Stimulated activated naive CD8-positive, alpha-beta T cell treated with anti-CD3 and anti-CD28 coated beads, Interleukin-15, Interleukin-2, amounts not matched to agents 100 ng/mL and 50 ng/mL, for 24 hours (primary cell): ENCODE results near the gene RALGPS1.

Source experiments
- H3K27ac Mint-ChIP-seq: one replicate; pipeline ENCODE4 v1.8.0; 2021; ENCODE audit warnings: mild to moderate bottlenecking, mixed read lengths
- H3K27me3 Mint-ChIP-seq: one replicate; pipeline ENCODE4 v1.8.0; 2021; ENCODE audit warnings: mixed read lengths
- H3K36me3 Mint-ChIP-seq: one replicate; pipeline ENCODE4 v1.8.0; 2021; ENCODE audit warnings: low read depth, mixed read lengths
- H3K4me1 Mint-ChIP-seq: one replicate; pipeline ENCODE4 v1.8.0; 2021; ENCODE audit warnings: low read depth, mixed read lengths
- H3K4me3 Mint-ChIP-seq: one replicate; pipeline ENCODE4 v1.8.0; 2021; ENCODE audit warnings: mild to moderate bottlenecking, mixed read lengths
- H3K9me3 Mint-ChIP-seq: one replicate; pipeline ENCODE4 v1.8.0; 2021; ENCODE audit warnings: mixed read lengths

The RALGPS1 gene

DNA sequence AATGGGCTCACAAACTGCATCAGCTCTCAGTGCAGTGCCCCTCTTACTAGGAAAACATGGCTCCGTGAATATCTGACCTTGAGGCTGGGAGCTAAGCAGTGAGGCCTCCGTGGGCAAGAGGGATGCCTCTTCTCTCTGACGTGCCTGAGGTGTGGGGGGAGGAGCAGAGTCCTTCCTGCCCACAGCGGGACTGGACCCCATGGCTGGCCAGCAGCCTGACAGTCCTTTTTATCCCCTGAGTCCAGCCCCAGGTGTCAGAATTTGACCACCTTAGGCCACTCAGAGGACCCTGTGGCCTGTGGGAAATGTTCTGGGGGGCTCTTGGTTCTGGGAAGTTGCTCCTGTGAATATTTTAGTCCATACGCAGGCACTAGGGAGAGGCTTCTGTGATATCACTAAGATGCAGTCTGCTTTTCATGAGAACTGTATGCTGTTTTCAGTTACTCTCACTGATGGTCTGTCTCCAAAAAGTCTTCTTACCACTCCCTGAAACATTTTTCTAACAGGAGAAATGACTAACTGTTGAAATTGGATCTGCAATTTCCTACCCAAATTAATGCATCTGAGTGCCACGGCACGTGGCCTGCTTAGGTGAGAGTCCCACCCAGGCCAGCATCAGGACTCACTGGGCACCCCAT is 184.5 kb downstream of the RALGPS1 start:
- H3K36me3 Mint-ChIP-seq = no peaks in the 10 kb centered on the region
- no peak overlapping the region for H3K27ac Mint-ChIP-seq
- no peak overlapping the region for H3K4me3 Mint-ChIP-seq
- H3K4me1 Mint-ChIP-seq = no peaks in the 10 kb centered on the region
- no peaks in the 10 kb centered on the region for H3K27me3 Mint-ChIP-seq
- H3K9me3 Mint-ChIP-seq = no peaks in the 10 kb centered on the region

DNA sequence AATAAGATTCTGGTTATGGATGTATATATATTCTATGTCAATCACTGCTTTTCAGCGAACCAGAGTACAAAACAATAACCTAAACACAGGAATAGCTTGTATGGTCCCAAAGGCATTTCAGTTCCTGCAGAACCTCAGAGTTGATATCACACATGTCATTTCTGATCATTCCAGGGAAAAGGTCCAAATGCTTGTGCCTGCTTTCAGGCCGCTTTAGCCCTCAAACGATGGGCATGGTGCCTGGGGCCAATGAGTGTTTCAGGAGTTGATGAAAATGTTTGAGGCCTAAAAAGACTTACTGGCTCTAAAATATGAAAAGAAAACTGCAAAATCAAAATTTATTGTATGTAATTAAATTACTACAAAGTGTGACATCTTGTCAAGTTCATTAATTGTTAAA is 185.1 kb downstream of the RALGPS1 start:
- Mint-ChIP-seq H3K36me3 (no peaks in the 10 kb centered on the region), H3K4me3 (no peak overlapping the region), H3K4me1 (no peaks in the 10 kb centered on the region), H3K27ac (no peak overlapping the region), H3K27me3 (no peaks in the 10 kb centered on the region), H3K9me3 (no peaks in the 10 kb centered on the region)

- no peak overlapping the region for H3K27ac Mint-ChIP-seq
- no peaks in the 10 kb centered on the region for H3K27me3 Mint-ChIP-seq
- H3K36me3 Mint-ChIP-seq = no peaks in the 10 kb centered on the region
- no peaks in the 10 kb centered on the region for H3K4me1 Mint-ChIP-seq
- no peak overlapping the region for H3K4me3 Mint-ChIP-seq
- no peaks in the 10 kb centered on the region for H3K9me3 Mint-ChIP-seq
Measured at GRCh38 chr9:127102176-127102575, 187.6 kb downstream of the RALGPS1 start.

- Mint-ChIP-seq H3K4me3 (no peak overlapping the region), H3K27me3 (no peaks in the 10 kb centered on the region), H3K4me1 (no peaks in the 10 kb centered on the region), H3K9me3 (no peaks in the 10 kb centered on the region), H3K27ac (no peak overlapping the region), H3K36me3 (no peaks in the 10 kb centered on the region)
Measured at GRCh38 chr9:127102788-127103187, 188.2 kb downstream of the RALGPS1 start.

DNA sequence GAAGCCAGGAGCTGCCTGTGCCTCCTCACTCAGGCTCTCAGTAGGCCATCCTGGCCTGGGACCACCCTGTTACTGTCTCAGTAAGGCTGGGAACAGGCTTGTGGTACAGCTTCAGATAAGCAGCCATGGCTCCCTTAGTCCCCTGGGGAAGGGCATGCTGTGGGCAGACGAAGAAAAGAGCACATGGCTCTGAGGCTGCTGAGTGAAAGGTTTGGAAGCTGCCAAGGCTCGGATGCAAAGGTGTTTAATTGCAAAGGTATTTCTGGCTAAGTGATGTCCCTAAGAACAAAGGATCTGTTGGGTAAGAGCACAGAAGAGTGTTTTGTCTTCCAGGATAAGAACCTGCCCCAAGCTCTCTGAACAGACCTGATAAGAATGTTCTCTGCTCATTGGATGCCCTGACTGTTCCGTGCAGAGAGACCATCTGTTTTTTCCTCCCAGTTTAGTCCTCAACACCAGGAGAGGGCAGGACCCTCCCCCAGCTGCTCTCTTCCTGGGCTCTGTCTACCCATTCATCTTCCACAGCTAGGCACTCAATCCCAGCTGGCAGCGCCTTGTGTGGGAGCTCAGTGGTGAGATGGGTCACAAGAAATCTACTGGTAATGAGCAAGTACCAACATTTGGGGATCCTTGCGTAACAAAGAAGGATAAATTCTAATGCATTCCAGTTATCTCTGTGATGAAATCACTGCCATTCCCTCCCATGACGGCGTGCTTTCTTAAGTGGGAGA is 190.2 kb downstream of the RALGPS1 start:
- H3K27ac Mint-ChIP-seq = no peak overlapping the region
- H3K36me3 Mint-ChIP-seq = no peaks in the 10 kb centered on the region
- no peak overlapping the region for H3K4me3 Mint-ChIP-seq
- no peaks in the 10 kb centered on the region for H3K9me3 Mint-ChIP-seq
- no peaks in the 10 kb centered on the region for H3K4me1 Mint-ChIP-seq
- H3K27me3 Mint-ChIP-seq = no peaks in the 10 kb centered on the region

DNA sequence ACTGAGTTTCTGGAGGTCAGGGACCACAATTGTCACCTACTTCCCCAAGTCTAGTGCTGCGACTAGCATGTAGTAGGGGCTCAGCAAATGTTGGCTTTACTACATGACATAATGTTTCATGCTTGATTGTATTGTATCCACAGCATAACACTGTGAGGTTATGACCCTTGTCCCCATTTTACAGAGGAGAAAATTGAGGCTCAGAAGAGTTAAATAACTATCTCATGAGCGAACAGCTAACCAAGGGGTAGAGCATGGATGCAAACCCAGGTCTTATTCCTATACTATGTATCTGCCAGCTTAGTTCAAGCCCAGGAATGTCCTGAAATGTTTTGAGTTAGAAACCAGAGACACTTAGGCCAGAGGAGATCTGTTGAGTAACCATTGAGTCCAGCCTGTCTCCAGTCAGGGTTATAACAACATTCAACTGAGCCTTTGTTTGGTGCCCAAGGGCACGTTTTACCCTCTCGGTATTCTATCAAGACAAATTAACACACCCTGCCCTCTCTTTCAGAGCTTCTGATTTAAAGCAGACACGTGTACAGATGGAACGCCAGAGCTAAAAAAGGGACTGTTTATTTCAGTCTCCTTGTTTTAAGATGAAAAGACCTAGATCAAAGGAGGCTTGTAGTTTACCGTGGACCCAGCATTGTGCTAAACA is 191.4 kb downstream of the RALGPS1 start:
- Mint-ChIP-seq H3K27me3 (no peaks in the 10 kb centered on the region), H3K9me3 (no peaks in the 10 kb centered on the region), H3K36me3 (no peaks in the 10 kb centered on the region), H3K4me3 (no peak overlapping the region), H3K4me1 (no peaks in the 10 kb centered on the region), H3K27ac (no peak overlapping the region)

- Mint-ChIP-seq H3K27ac (no peak overlapping the region), H3K36me3 (no peaks in the 10 kb centered on the region), H3K4me1 (no peaks in the 10 kb centered on the region), H3K27me3 (no peaks in the 10 kb centered on the region), H3K9me3 (no peaks in the 10 kb centered on the region), H3K4me3 (no peak overlapping the region)
Measured at GRCh38 chr9:127106466-127106855, 191.9 kb downstream of the RALGPS1 start.

DNA sequence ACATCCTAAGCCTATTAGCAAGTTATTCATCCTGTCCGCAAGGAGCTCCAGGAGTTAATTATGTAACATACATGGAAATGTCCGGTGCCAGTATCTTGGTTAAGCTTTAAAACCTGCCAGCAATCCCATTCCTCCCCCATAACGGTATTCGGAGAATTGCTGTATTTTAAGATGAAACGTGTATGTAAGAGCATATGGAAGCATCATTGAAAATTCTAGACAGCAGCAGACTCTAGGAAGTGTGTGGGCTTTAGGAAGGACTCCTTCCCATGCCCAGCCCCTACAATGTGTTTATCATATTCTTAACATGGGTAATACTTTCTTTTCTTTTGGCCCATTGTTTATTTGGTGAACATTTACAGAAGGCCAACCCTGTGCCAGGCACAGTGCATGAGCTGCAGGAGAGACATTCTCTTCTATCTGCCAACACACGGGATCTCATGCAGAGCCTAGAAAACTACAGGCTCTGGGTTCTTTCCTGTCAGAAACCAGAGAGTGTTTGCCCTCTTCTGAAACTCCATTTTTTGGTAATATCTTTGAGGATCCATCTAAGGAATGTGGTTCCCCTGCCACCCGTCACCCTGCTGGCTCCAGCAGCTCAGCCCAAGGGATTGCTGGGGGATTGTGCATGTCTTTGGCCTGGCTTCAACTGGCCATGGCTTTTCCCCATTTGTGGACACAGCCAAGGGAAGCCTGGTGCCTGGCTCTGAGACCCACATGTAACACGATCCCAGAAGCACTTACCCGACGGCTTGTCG is 192.8 kb downstream of the RALGPS1 start:
- H3K27ac Mint-ChIP-seq = no peak overlapping the region
- H3K4me3 Mint-ChIP-seq = no peak overlapping the region
- H3K36me3 Mint-ChIP-seq = no peaks in the 10 kb centered on the region
- no peaks in the 10 kb centered on the region for H3K9me3 Mint-ChIP-seq
- H3K27me3 Mint-ChIP-seq = no peaks in the 10 kb centered on the region
- H3K4me1 Mint-ChIP-seq = no peaks in the 10 kb centered on the region

DNA sequence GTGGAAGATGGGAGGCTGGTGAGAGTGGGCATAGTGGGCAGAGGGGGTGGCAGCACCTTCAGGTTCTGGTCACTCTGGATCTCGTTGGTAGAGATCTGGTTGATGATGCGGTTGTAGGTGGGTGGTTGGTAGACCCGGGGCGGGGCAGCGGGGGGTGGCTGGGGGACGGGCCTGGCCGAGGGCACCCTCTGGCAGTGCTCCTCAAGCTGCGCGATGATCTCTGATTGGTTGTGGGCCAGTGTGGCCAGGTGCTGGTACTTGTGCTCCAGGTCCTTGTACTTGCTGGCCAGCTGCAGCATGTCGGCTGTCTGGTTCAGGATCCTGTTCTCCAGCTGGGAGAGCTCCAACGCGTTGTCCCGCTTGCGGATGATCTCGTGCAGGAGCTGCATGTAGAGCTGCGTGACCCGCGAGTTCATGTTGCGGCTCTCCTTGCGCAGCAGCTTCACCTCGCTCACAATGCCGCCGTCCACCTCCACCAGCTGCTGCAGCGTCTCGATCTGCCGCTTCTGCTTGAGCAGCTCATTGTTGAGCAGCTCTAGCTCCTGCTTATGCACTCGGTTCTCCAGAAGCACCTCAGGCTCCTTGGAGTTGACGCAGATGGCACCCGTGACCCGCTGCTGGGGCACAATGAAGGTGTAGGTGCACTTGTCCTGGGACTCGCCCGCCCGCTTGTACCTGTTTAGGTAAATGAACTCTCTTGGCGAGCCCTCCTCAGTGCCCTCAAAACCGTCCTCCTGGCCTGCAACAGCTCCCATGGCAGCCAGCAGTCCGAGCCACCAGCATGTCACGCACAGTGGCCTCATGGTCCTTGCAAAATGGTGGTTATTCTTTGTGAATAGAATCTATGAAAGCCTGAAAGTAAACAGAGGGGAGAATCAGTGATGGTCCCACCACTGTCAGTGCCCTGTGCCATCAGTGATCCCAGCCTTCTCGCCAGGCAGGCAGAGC is 193.6 kb downstream of the RALGPS1 start:
- Mint-ChIP-seq H3K4me1 (no peaks in the 10 kb centered on the region), H3K4me3 (no peak overlapping the region), H3K9me3 (no peaks in the 10 kb centered on the region), H3K27ac (no peak overlapping the region), H3K27me3 (no peaks in the 10 kb centered on the region), H3K36me3 (no peaks in the 10 kb centered on the region)

DNA sequence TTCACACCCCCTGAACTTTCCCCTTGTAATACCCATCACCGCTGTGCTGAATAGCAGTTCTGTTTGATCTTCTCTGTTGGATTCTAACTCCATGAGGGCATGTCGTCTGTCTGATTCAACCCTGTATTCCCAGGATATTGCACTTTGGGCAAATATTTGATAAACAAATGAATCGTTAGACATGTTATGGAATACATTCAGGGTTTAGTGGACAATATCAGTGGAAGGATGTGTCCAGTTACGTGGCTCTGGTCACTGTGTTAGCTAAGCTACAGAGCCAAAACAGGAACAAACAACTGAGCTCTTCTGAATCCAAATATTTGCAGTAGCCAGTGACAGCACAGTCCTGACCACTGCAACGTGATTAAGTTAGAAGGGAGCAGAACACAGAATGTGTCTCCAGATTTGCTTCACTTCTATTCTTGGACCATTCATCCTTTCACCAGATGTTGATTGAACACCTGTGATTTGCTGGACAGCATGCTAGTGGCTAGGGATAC is 194.7 kb downstream of the RALGPS1 start:
- no peaks in the 10 kb centered on the region for H3K36me3 Mint-ChIP-seq
- H3K4me1 Mint-ChIP-seq = no peaks in the 10 kb centered on the region
- no peak overlapping the region for H3K27ac Mint-ChIP-seq
- no peaks in the 10 kb centered on the region for H3K27me3 Mint-ChIP-seq
- H3K9me3 Mint-ChIP-seq = no peaks in the 10 kb centered on the region
- H3K4me3 Mint-ChIP-seq = no peak overlapping the region

GRCh38 chr9:127112056-127112455 is 197.5 kb downstream of the RALGPS1 start:
- Mint-ChIP-seq H3K27ac (no peak overlapping the region), H3K36me3 (no peaks in the 10 kb centered on the region), H3K9me3 (no peaks in the 10 kb centered on the region), H3K4me1 (peaks cover 12% of the 10 kb centered on the region), H3K27me3 (no peaks in the 10 kb centered on the region), H3K4me3 (no peak overlapping the region)

DNA sequence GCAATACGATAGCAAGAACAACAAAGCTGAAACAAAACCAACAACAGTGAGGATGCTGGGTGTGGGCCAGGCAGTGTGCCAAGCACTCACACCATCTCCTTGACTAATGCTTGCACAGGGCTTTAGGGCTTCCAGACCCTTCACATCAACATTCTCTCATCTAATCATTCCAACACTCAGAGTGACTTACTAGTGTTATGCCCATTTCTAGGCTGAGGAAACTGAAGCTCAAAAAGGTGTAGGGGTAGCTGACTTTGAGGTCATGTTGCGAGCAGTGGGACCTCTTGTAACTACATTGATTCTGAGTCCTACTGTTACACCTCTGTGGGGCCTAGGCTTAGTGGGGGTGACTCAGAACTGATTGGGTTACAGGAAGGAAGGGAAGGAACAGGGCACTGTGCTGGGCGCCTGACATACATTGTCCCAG is 198.2 kb downstream of the RALGPS1 start:
- Mint-ChIP-seq H3K27ac (no peak overlapping the region), H3K36me3 (no peaks in the 10 kb centered on the region), H3K4me3 (no peak overlapping the region), H3K9me3 (no peaks in the 10 kb centered on the region), H3K27me3 (no peaks in the 10 kb centered on the region), H3K4me1 (peaks cover 13% of the 10 kb centered on the region)

DNA sequence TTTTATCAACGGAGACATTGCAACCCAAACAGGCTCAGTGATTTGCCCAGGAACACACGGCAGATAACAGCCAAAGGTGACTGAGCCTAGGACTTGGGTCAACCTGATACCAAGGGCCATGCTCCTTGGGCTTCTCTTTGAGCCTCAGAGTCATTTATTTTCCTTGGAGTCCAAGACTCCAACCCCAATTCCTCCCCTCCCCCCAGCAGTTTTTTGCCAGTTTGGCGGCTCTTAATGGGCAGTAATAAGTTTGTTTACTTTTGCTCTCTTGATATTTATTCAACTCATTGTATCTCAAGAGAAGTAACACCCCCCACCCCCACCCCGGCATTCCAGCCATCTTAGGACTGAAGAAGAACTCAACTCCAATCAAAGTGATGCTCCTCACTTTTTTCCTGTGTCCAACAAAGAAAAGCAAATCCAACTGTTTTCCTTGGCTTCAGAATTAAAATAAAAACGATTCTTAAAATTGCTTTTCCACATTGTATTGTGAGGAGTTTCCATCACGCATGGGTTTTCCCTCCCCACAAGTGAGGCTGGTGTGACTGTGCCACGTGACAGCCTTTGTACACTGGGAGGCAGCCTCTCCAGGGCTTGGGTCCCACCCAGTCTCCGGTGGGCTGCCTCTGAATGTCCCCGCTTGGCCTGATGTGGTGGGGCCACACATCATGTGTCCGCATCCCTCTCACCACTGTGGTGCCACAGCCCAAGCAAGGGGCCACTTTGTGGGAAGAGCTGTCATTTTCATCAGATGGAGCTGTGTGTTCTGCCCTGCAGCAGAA is 198.8 kb downstream of the RALGPS1 start:
- Mint-ChIP-seq H3K27me3 (no peaks in the 10 kb centered on the region), H3K27ac (no peak overlapping the region)

More for the DNA sequence above, 198.8 kb downstream of the RALGPS1 start:
- Mint-ChIP-seq H3K4me3 (no peak overlapping the region), H3K9me3 (no peaks in the 10 kb centered on the region), H3K4me1 (peaks cover 13% of the 10 kb centered on the region), H3K36me3 (no peaks in the 10 kb centered on the region)
